Sigmoid colon (tissue), 4 donors: ENCODE data around the gene KCNQ4.

Source experiments
- CTCF ChIP-seq, 4 experiments: fragments of 450-650 bp in 3 of 4; fragments of 200-600 bp in 1 of 4; IDR thresholded peaks; one replicate each; pipeline ENCODE4 v1.5.1; 2016 to 2019; ENCODE audit warnings: antibody characterized with exemption in 4 of 4, mild to moderate bottlenecking in 3 of 4, moderate library complexity in 2 of 4
- POLR2A ChIP-seq, 2 donors: fragments of 450-650 bp; IDR thresholded peaks; one replicate each; pipeline ENCODE4 v1.6.1; 2016; ENCODE audit warnings: antibody characterized with exemption in 2 of 2, mild to moderate bottlenecking in 2 of 2, moderate library complexity in 2 of 2
- POLR2AphosphoS5 ChIP-seq, 4 donors: sonication (generic); formaldehyde crosslinking; IDR thresholded peaks; one replicate each; pipeline ENCODE4 v1.6.1; 2017; ENCODE audit warnings: antibody characterized with exemption in 4 of 4

DNA sequence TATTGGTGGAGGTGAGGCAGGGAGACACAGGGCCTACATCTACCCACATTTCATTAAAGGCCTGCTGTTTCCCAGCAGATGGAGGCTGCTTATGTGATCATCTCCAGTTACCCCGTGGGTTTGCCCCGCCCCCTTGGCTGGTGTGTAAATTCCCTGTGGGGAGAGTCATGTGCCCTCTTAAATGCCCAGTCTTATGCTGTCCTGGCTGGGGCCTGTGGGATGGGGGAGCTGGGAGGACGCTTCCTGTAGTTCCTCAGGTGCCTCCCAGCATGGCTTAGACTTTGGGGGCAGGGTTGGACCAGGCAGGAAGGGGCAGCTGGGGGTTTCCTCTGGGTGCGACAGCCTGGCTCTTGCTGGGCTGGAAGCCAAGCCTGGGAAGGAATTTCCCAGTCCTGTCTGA is 94.1 kb downstream of the KCNQ4 start:
- TF ChIP-seq CTCF (IDR thresholded peaks at IDR 0.05): no peak
- TF ChIP-seq POLR2AphosphoS5 (IDR thresholded peaks at IDR 0.05): peak in 3 of 4 donors; percentile 20 to 81 (median 40)
- TF ChIP-seq POLR2A (IDR thresholded peaks at IDR 0.05): no peak
